GM20431 (cell line): Measurements from ENCODE around the gene LRRC52.

Experiments
- in situ Hi-C: fragments of 300-500 bp; cut with MseI, MboI; formaldehyde crosslinking; loops from one replicate; pipeline ENCODE4 v1.15.0; 2020; ENCODE audit warnings: low sequenced_read_pairs; ENCODE audit not compliant: unreplicated experiment

LRRC52 gene

GRCh38 chr1:165536016-165536415 is 7.8 kb upstream of the LRRC52 start:
- in situ Hi-C loops, result no loop called here

GRCh38 chr1:165537356-165538109 is 6.3 kb upstream of the LRRC52 start:
- in situ Hi-C loops, result no loop called here

GRCh38 chr1:165539306-165539705 is 4.5 kb upstream of the LRRC52 start:
- in situ Hi-C loops, result no loop called here

GRCh38 chr1:165539908-165540307 is 3.9 kb upstream of the LRRC52 start:
- in situ Hi-C loops, result no loop called here

- in situ Hi-C loops, result no loop called here
Measured at GRCh38 chr1:165542015-165542631, 1.7 kb upstream of the LRRC52 start.

GRCh38 chr1:165542647-165543046 is 1.2 kb upstream of the LRRC52 start:
- in situ Hi-C loops, result no loop called here

GRCh38 chr1:165544996-165545395 is 1.2 kb downstream of the LRRC52 start:
- in situ Hi-C loops, result no loop called here

GRCh38 chr1:165545974-165546373 is 2.2 kb downstream of the LRRC52 start:
- in situ Hi-C loops, result no loop called here

- in situ Hi-C loops, result no loop called here
Measured at GRCh38 chr1:165549973-165550372, 6.2 kb downstream of the LRRC52 start.

GRCh38 chr1:165551469-165551868 is 7.7 kb downstream of the LRRC52 start:
- in situ Hi-C loops, result no loop called here

GRCh38 chr1:165560883-165561656 is 17.3 kb downstream of the LRRC52 start:
- in situ Hi-C loops, result no loop called here

GRCh38 chr1:165562571-165562970 is 18.8 kb downstream of the LRRC52 start:
- in situ Hi-C loops, result no loop called here

- in situ Hi-C loops, result no loop called here
Measured at GRCh38 chr1:165563551-165563950, 19.8 kb downstream of the LRRC52 start.

- in situ Hi-C loops, result no loop called here
Measured at GRCh38 chr1:165564561-165564960, 20.8 kb downstream of the LRRC52 start.

GRCh38 chr1:165565751-165566490 is 22.1 kb downstream of the LRRC52 start:
- in situ Hi-C loops, result no loop called here

GRCh38 chr1:165570078-165570477 is 26.3 kb downstream of the LRRC52 start:
- in situ Hi-C loops, result no loop called here

- in situ Hi-C loops, result no loop called here
Measured at GRCh38 chr1:165573787-165574186, 30.0 kb downstream of the LRRC52 start.

GRCh38 chr1:165574295-165574694 is 30.5 kb downstream of the LRRC52 start:
- in situ Hi-C loops, result no loop called here

GRCh38 chr1:165575468-165576099 is 31.8 kb downstream of the LRRC52 start:
- in situ Hi-C loops, result no loop called here

- in situ Hi-C loops, result no loop called here
Measured at GRCh38 chr1:165576536-165576935, 32.7 kb downstream of the LRRC52 start.
